C4-2B (cell line): ENCODE measurements around the gene EFNA2.

ENCODE experiments used
- H3K27ac ChIP-seq: fragments of 450-650 bp; 2 replicates; pipeline ENCODE4 v1.5.1; 2017
- ZFX ChIP-seq: fragments of 450-650 bp; IDR thresholded peaks from 2 replicates; pipeline ENCODE4 v1.6.1; 2017
- TF ChIP-seq, protein P1 (sequence below): fragments of 450-650 bp; conservative IDR thresholded peaks from 2 replicates; pipeline ENCODE4 v1.5.1; 2017; ENCODE audit warnings: mild to moderate bottlenecking

The EFNA2 gene

GRCh38 chr19:1274081-1274851 is 11.4 kb upstream of the EFNA2 start:
- TF ChIP-seq, protein P1, sequence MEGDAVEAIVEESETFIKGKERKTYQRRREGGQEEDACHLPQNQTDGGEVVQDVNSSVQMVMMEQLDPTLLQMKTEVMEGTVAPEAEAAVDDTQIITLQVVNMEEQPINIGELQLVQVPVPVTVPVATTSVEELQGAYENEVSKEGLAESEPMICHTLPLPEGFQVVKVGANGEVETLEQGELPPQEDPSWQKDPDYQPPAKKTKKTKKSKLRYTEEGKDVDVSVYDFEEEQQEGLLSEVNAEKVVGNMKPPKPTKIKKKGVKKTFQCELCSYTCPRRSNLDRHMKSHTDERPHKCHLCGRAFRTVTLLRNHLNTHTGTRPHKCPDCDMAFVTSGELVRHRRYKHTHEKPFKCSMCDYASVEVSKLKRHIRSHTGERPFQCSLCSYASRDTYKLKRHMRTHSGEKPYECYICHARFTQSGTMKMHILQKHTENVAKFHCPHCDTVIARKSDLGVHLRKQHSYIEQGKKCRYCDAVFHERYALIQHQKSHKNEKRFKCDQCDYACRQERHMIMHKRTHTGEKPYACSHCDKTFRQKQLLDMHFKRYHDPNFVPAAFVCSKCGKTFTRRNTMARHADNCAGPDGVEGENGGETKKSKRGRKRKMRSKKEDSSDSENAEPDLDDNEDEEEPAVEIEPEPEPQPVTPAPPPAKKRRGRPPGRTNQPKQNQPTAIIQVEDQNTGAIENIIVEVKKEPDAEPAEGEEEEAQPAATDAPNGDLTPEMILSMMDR, result no peak; the same call in 1 of the 2 replicates
- TF ChIP-seq ZFX, result no peak
- peak overlapping the region; percentile 94 for H3K27ac ChIP-seq

DNA sequence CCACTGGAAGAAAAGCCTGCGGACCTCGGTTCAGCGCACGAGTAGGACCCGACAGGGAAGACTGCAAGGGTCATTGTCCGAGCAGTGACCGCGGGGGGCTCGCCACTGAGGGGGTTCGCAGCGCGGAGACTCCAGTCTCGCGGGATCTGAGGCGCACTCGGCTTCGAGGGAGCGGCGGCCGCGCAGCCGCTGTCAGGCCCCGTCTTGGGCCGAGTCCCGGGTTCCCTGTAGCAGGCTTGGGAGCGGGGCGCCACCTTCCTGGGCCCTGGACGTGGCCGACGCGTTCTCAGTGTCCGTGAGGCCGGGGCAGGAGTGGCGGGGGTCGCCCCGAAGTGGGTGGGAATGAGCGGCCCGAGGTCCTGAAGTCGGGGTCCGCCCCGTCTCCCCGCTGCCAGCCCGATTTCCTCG is 10.8 kb upstream of the EFNA2 start:
- no peak; the same call in 1 of the 2 replicates for TF ChIP-seq ZFX
- TF ChIP-seq, protein P1, result no peak
- peak overlapping the region; percentile 94 for H3K27ac ChIP-seq

DNA sequence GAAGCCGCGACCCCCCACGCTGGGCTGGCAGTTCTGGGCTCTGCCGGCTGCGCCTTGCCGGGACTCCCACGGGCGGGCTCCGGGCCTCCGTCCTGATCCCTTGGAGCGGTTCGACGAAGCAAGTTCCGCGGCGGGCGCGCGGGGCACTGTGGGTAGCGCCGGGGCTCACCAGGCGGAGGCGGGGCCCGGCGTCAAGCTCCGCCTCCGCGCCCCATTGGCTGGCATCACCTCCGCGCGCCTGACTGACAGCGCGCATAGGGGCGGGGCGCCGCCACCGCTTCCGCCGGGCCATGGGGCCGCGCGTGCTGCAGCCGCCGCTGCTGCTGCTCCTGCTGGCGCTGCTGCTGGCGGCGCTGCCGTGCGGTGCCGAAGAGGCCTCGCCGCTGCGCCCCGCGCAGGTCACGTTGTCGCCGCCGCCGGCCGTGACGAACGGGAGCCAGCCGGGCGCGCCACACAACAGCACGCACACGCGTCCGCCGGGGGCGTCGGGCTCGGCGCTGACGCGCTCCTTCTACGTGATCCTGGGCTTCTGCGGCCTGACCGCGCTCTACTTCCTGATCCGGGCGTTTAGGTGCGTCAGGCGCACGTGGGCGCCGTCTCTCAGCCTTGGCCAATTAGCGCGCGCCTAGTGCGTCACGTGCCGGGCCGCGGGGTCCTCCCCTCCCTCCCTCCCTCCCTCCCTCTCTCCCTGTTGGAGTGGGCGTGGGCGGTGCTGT is 10.3 kb upstream of the EFNA2 start, which contains the start of gene FAM174C:
Gene FAM174C (plus strand): TSS at position 271 of the 716 bp plus-strand sequence. CDS start 20 bp downstream, at position 291.
- TF ChIP-seq, protein P1, result no peak
- peak; percentile 64; the same call in 1 of the 2 replicates for TF ChIP-seq ZFX
- peak within 1 kb of the TSS; percentile 94 for H3K27ac ChIP-seq

- peak overlapping the region; percentile 94 for H3K27ac ChIP-seq
- TF ChIP-seq, protein P1, result no peak
- no peak for TF ChIP-seq ZFX
These were observed 9.6 kb upstream of the EFNA2 start for GRCh38 chr19:1275976-1276627.

GRCh38 chr19:1276628-1277022 is 9.0 kb upstream of the EFNA2 start:
- no peak for TF ChIP-seq ZFX
- TF ChIP-seq, protein P1, result no peak
- peak overlapping the region; percentile 94 for H3K27ac ChIP-seq

DNA sequence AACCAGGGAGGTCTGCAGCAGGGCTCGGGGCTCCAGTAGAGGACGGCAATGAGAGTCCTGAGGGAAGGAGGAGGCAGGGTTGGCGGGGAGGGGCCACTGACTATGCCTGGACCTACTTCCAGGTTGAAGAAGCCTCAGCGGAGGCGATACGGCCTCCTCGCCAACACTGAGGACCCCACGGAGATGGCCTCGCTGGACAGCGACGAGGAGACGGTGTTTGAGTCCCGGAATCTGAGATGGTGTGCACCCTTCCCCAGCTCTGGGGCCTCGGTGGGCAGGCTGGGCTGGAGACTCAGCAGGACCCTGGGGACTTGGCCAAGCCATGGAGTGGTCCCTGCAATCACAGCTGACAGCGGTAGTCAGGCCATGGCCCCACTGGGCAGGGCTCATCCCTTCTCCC is 8.6 kb upstream of the EFNA2 start:
- TF ChIP-seq ZFX, result no peak
- TF ChIP-seq, protein P1, result no peak
- peak overlapping the region; percentile 94 for H3K27ac ChIP-seq
